Smooth muscle cell (in vitro differentiated cells): ENCODE measurements around the gene DSCAM. TPM values are rescaled to one million over a fixed set of nuclear protein-coding genes. Genes with fewer than 3 reads are reported as not detected.

ENCODE experiments used
- DNase-seq: peaks from one replicate; lab custom pipeline; 2025; ENCODE audit not compliant: unreplicated experiment; lab: John Stamatoyannopoulos, UW
- H2AFZ ChIP-seq: fragments of 200-600 bp; sonication (generic); 2 replicates; pipeline ENCODE4 v1.6.0; 2016; ENCODE audit warnings: antibody characterized with exemption, low read depth, mild to moderate bottlenecking
- H3F3A ChIP-seq: fragments of 200-600 bp; sonication (generic); 2 replicates; pipeline ENCODE4 v1.6.0; 2017; ENCODE audit warnings: antibody characterized with exemption, low read depth
- H3K27ac ChIP-seq: fragments of 200-600 bp; sonication (generic); 2 replicates; pipeline ENCODE4 v1.5.1; 2016; ENCODE audit warnings: low read depth, mild to moderate bottlenecking
- H3K27me3 ChIP-seq: fragments of 200-600 bp; sonication (generic); 2 replicates; pipeline ENCODE4 v1.6.1; 2016; ENCODE audit warnings: low read depth, mild to moderate bottlenecking
- H3K36me3 ChIP-seq: fragments of 200-600 bp; sonication (generic); 2 replicates; pipeline ENCODE4 v1.5.1; 2016; ENCODE audit warnings: low read depth
- H3K4me1 ChIP-seq: fragments of 200-600 bp; sonication (generic); 2 replicates; pipeline ENCODE4 v1.5.1; 2016; ENCODE audit warnings: low read depth
- H3K4me2 ChIP-seq: fragments of 200-600 bp; sonication (generic); 2 replicates; pipeline ENCODE4 v1.6.0; 2016; ENCODE audit warnings: mild to moderate bottlenecking
- H3K4me3 ChIP-seq: fragments of 200-600 bp; sonication (generic); 2 replicates; pipeline ENCODE4 v1.5.1; 2016; ENCODE audit warnings: mild to moderate bottlenecking
- H3K79me2 ChIP-seq: fragments of 200-600 bp; sonication (generic); 2 replicates; pipeline ENCODE4 v1.6.0; 2016; ENCODE audit warnings: low read depth, mild to moderate bottlenecking
- H3K9ac ChIP-seq: fragments of 200-600 bp; sonication (generic); 2 replicates; pipeline ENCODE4 v1.6.0; 2016; ENCODE audit warnings: low read depth
- H3K9me3 ChIP-seq: fragments of 200-600 bp; sonication (generic); replicated peaks from 2 replicates; pipeline ENCODE4 v1.5.1; 2016; ENCODE audit warnings: low read depth
- H4K20me1 ChIP-seq: fragments of 200-600 bp; sonication (generic); 2 replicates; pipeline ENCODE4 v1.6.0; 2016; ENCODE audit warnings: low read depth
- CTCF ChIP-seq: fragments of 200-600 bp; sonication (generic); IDR thresholded peaks from 2 replicates; pipeline ENCODE4 v1.5.1; 2017; ENCODE audit warnings: borderline replicate concordance, mild to moderate bottlenecking, antibody characterized with exemption; ENCODE audit not compliant: insufficient read depth, poor library complexity, severe bottlenecking
- WGBS: methylation state at CpG from one replicate; pipeline ENCODE4 v1.1.7; 2016; ENCODE audit warnings: low lambda C conversion rate; 5-methylcytosine and 5-hydroxymethylcytosine counted together
- polyA plus RNA-seq: library from polyadenylated mRNA; unstranded; fragments of >200 nt; fragmentation: Nextera tagmentation; extraction: Ambion mirVana; gene quantifications from 2 replicates; pipeline ENCODE4 v1.2.1, GENCODE V29; 2016
- total RNA-seq: library from RNA; depleted of rRNA; stranded (reverse); fragments of >200 nt; gene quantifications from 2 replicates; pipeline ENCODE4 v1.2.3, GENCODE V29; 2014

Gene DSCAM
- total and polyA plus RNA-seq, 2 experiments from 2014 or later, result not detected

- H3F3A ChIP-seq, result no peaks in the 10 kb centered on the region
- WGBS, result 91% methylated on average over 2 of the region's 2 CpGs
- no peak overlapping the region for H3K4me3 ChIP-seq
- no peak overlapping the region for H3K4me2 ChIP-seq
- no peak overlapping the region for H2AFZ ChIP-seq
- no peaks in the 10 kb centered on the region for H3K79me2 ChIP-seq
- no peaks in the 10 kb centered on the region for H3K9me3 ChIP-seq
- no peaks in the 10 kb centered on the region for H3K4me1 ChIP-seq
- no peak for DNase-seq
- no peaks in the 10 kb centered on the region for H4K20me1 ChIP-seq
- peaks cover 21% of the 10 kb centered on the region for H3K27me3 ChIP-seq
- H3K27ac ChIP-seq, result no peak overlapping the region
- no peak for TF ChIP-seq CTCF
- H3K36me3 ChIP-seq, result no peaks in the 10 kb centered on the region
- no peak overlapping the region for H3K9ac ChIP-seq
These were observed 383.8 kb downstream of the DSCAM start for GRCh38 chr21:40463176-40463575.

- Histone ChIP-seq H3K36me3 (no peaks in the 10 kb centered on the region), H3K27ac (no peak overlapping the region), H3F3A (no peaks in the 10 kb centered on the region), H3K9ac (no peak overlapping the region), H3K79me2 (no peaks in the 10 kb centered on the region), H3K27me3 (peaks cover 21% of the 10 kb centered on the region), H3K4me3 (no peak overlapping the region), H3K4me2 (no peak overlapping the region), H3K9me3 (no peaks in the 10 kb centered on the region), H3K4me1 (no peaks in the 10 kb centered on the region), H4K20me1 (no peaks in the 10 kb centered on the region), H2AFZ (no peak overlapping the region)
- no peak for TF ChIP-seq CTCF
- WGBS, result 79% methylated on average over 1 of the region's 1 CpG
- DNase-seq, result no peak
These were observed 385.9 kb downstream of the DSCAM start for GRCh38 chr21:40461008-40461407.

- Histone ChIP-seq H3K4me1 (no peaks in the 10 kb centered on the region), H3K9me3 (no peaks in the 10 kb centered on the region), H3K36me3 (no peaks in the 10 kb centered on the region), H4K20me1 (no peaks in the 10 kb centered on the region), H3K9ac (no peak overlapping the region), H3K27me3 (peaks cover 11% of the 10 kb centered on the region), H2AFZ (no peak overlapping the region), H3K4me3 (no peak overlapping the region), H3K79me2 (no peaks in the 10 kb centered on the region), H3K4me2 (no peak overlapping the region), H3K27ac (no peak overlapping the region), H3F3A (no peaks in the 10 kb centered on the region)
- WGBS, result 85% methylated on average over 2 of the region's 2 CpGs
- no peak for TF ChIP-seq CTCF
- DNase-seq, result no peak
These were observed 389.2 kb downstream of the DSCAM start for GRCh38 chr21:40457741-40458140.

GRCh38 chr21:40454057-40454456 lies 392.9 kb downstream of the DSCAM start:
- no peak for TF ChIP-seq CTCF
- no peak for DNase-seq
- Histone ChIP-seq H3K27me3 (no peaks in the 10 kb centered on the region), H3K4me2 (no peak overlapping the region), H3K79me2 (no peaks in the 10 kb centered on the region), H3K4me3 (no peak overlapping the region), H3K9ac (no peak overlapping the region), H3K27ac (no peak overlapping the region), H4K20me1 (no peaks in the 10 kb centered on the region), H3K9me3 (no peaks in the 10 kb centered on the region), H2AFZ (no peak overlapping the region), H3K36me3 (no peaks in the 10 kb centered on the region), H3F3A (no peaks in the 10 kb centered on the region), H3K4me1 (no peaks in the 10 kb centered on the region)
- 88% methylated on average over 3 of the region's 3 CpGs for WGBS
